HG02759 (cell line): ENCODE results near the gene SAE1.

ENCODE experiments used
- ATAC-seq: cut with Tn5 transposase; IDR thresholded peaks from one replicate; pipeline ENCODE4 v1.9.1; 2021; ENCODE audit warnings: mild to moderate bottlenecking, moderate library complexity; ENCODE audit not compliant: unreplicated experiment

Gene SAE1

GRCh38 chr19:47209319-47210179 lies 78.9 kb downstream of the SAE1 start:
- ATAC-seq, result no peak

GRCh38 chr19:47210180-47210490 lies 79.5 kb downstream of the SAE1 start:
- ATAC-seq, result no peak

DNA sequence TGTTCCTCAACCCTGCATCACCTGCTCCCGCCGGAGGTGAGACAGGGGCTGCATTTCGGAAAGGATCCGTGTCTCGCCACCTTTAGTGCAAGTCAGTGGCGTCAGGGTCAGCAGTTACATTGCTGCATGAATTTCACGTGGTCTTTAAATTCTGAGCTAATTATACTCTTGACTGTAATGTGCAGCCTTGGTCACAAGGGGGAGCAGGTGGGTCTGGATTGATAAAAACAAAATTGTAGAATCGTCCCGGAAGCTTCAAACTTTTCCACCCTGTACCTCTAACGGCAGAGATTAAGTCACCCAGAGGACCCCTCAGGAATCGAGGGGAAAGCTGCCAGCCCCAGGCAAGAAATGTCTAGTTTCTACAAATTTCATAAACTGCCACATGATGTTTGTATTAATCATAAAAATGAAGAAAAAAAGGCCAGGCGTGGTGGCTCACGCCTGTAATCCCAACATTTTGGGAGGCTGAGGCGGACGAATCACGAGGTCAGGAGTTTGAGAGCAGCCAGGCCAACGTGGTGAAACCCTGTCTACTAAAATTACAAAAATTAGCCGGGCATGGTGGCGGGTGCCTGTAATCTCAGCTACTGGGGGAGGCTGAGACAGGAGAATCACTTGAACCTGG lies 80.2 kb downstream of the SAE1 start:
- ATAC-seq, result no peak

DNA sequence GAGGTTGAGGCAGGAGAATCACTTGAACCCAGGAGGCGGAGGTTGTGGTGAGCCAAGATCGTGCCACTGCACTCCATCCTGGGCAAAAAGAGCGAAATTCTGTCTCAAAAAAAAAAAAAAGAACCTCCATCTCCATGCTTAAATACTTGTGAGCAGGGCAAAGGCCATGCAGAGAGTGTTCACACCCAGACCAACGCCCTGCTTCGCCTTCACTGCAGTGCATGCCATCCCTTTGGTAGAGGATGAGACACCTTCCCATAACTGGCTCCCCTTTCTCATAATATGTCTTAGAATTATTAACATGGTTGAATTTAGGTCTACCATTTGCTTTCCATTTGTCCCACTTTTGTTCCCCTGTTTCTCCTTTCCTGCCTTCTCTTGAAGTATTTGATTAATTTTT lies 84.9 kb downstream of the SAE1 start:
- no peak for ATAC-seq

- ATAC-seq, result no peak
These were observed 90.6 kb downstream of the SAE1 start for GRCh38 chr19:47221080-47221841.

- ATAC-seq, result no peak
These were observed 91.3 kb downstream of the SAE1 start for GRCh38 chr19:47221890-47222289.

GRCh38 chr19:47225746-47226425 lies 95.3 kb downstream of the SAE1 start:
- peak; percentile 48 for ATAC-seq

GRCh38 chr19:47226426-47227351 lies 96.1 kb downstream of the SAE1 start:
- peak; percentile 20 for ATAC-seq

- ATAC-seq, result no peak
These were observed 96.9 kb downstream of the SAE1 start for GRCh38 chr19:47227352-47228167.

GRCh38 chr19:47228168-47228936 lies 97.7 kb downstream of the SAE1 start:
- ATAC-seq, result no peak

DNA sequence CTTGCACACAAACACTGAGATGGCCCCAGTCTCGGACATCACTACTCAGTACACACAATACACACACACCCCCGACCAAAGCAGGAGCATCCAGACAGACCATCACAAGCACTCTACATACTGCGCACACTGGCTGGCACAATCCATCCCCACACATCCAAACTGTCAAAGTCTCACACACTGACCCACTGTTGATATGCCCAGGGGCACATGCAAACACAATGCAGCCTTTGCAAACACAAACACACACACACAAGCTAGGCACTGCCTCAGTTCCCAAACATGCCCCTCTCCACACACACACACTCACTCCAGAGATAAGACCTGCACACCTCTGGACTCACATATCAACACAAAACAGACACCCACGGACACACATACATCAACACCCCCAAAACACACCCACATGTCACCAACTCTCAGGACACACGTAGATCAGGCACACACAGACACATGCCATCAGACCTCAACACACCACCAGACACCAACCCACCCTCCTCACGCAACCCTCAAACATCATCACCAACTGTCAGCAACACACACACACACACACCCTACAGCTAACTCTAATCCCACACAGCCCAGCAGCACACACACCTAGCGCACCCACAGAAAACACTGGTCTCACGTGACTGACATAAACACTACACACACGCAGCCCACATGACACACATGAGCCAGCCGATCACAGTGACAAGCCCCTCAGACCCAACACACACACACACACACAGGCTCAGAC lies 98.5 kb downstream of the SAE1 start:
- no peak for ATAC-seq

DNA sequence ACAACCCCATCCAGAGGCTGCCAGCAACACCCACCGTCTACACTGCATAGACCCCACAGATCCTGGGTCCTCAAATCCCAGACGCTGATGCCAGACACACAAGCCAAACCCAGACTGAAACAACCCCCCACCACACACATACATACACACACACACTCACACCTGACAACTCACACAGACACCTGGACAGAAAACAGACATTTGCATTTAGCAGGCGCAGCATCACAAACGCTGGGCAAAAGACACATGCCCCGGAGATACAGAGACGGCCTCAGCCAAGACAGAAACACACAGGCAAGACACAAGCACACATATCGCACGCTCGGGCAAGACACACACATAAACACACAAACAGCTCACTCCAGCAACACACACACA lies 99.0 kb downstream of the SAE1 start:
- no peak for ATAC-seq

GRCh38 chr19:47230054-47230920 lies 99.7 kb downstream of the SAE1 start:
- peak; percentile 24 for ATAC-seq

- no peak for ATAC-seq
These were observed 100.2 kb downstream of the SAE1 start, which contains the start of gene BBC3 for GRCh38 chr19:47230921-47231214. BBC3 (minus strand) TSS chr19:47231199; CDS start chr19:47228431, 2,768 bp downstream.

GRCh38 chr19:47231215-47232054 lies 100.8 kb downstream of the SAE1 start:
- peak; percentile 41 for ATAC-seq
